ENCODE measurements around the gene PYGO2. TPM values are rescaled to one million over a fixed set of nuclear protein-coding genes. Genes with fewer than 3 reads are reported as not detected.
"Not testable (repeated sequence)": the region's sequence is repeated elsewhere in the genome, so short reads cannot be mapped to it uniquely, and the experiment has no call there.

The PYGO2 gene
- total RNA-seq, 1 experiment from 2014 or later = 35.9 TPM

GRCh38 chr1:154988058-154988954 is 26.7 kb upstream of the PYGO2 start:
- peaks cover 17% of the 10 kb centered on the region for H3K4me1 Mint-ChIP-seq (ENCODE audit: insufficient read depth, unreplicated experiment)
- TF ChIP-seq, protein P1, sequence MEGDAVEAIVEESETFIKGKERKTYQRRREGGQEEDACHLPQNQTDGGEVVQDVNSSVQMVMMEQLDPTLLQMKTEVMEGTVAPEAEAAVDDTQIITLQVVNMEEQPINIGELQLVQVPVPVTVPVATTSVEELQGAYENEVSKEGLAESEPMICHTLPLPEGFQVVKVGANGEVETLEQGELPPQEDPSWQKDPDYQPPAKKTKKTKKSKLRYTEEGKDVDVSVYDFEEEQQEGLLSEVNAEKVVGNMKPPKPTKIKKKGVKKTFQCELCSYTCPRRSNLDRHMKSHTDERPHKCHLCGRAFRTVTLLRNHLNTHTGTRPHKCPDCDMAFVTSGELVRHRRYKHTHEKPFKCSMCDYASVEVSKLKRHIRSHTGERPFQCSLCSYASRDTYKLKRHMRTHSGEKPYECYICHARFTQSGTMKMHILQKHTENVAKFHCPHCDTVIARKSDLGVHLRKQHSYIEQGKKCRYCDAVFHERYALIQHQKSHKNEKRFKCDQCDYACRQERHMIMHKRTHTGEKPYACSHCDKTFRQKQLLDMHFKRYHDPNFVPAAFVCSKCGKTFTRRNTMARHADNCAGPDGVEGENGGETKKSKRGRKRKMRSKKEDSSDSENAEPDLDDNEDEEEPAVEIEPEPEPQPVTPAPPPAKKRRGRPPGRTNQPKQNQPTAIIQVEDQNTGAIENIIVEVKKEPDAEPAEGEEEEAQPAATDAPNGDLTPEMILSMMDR (IDR thresholded peaks at IDR 0.05; ENCODE audit: unreplicated experiment) = no peak
- CTCF ChIA-PET = interaction anchor here (0.6 to 7.3 kb wide), 10 partner anchors 9 to 183 kb away, joined by 3 to 118 read pairs (median 4); partner anchors contain the start of genes LENEP and SHC1
- no peak overlapping the region for H3K4me3 Mint-ChIP-seq (ENCODE audit: unreplicated experiment)
- H3K9me3 Mint-ChIP-seq (ENCODE audit: unreplicated experiment) = no peaks in the 10 kb centered on the region
- H3K27me3 Mint-ChIP-seq (ENCODE audit: insufficient read depth, unreplicated experiment) = no peaks in the 10 kb centered on the region
- POLR2A ChIA-PET = interaction anchor here (0.6 to 41.1 kb wide), 5 partner anchors 1 to 94 kb away, joined by 3 to 1917 read pairs (median 4); partner anchors contain the start of genes CKS1B, FLAD1, LENEP and PBXIP1
- BruUV-seq (replicated peaks) = no TSS peak
- peaks cover 67% of the 10 kb centered on the region for H3K36me3 Mint-ChIP-seq (ENCODE audit: insufficient read depth, unreplicated experiment)
- DNase-seq (ENCODE audit: unreplicated experiment) = no peak
- intact Hi-C loops (cut with micrococcal nuclease) = no loop called here
- H3K27ac Mint-ChIP-seq (ENCODE audit: low read depth, unreplicated experiment) = no peak overlapping the region

DNA sequence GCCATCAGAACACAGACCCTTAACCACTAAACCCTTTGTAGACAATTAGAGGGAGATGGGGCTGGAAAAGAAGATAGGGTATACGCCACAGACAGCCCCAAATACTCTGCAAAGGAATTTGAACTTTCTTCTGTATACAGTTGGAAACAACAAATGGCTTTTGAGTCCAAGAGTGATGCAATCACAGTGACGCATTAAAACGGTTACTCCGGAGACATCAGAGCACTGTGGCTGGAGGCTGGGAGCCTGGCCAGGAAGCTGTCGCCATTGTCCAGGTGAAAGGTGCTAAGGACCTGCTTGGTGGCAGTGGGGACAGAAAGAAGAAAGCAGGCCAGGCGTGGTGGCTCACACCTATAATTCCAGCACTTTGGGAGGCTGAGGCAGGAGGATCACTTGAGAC is 25.7 kb upstream of the PYGO2 start:
- CTCF ChIA-PET = interaction anchor here (0.7 to 7.3 kb wide), 8 partner anchors 9 to 209 kb away, joined by 3 to 118 read pairs (median 4); partner anchors contain the start of genes LENEP and SHC1
- H3K4me3 Mint-ChIP-seq (ENCODE audit: unreplicated experiment) = no peak overlapping the region
- POLR2A ChIA-PET = interaction anchor here (0.6 to 41.1 kb wide), 5 partner anchors 2 to 95 kb away, joined by 3 to 1917 read pairs (median 4); partner anchors contain the start of genes CKS1B, FLAD1, LENEP and PBXIP1
- BruUV-seq (replicated peaks) = no TSS peak
- H3K4me1 Mint-ChIP-seq (ENCODE audit: insufficient read depth, unreplicated experiment) = peaks cover 17% of the 10 kb centered on the region
- H3K36me3 Mint-ChIP-seq (ENCODE audit: insufficient read depth, unreplicated experiment) = peaks cover 67% of the 10 kb centered on the region
- H3K27ac Mint-ChIP-seq (ENCODE audit: low read depth, unreplicated experiment) = no peak overlapping the region
- intact Hi-C loops (cut with micrococcal nuclease) = no loop called here
- TF ChIP-seq, protein P1 (IDR thresholded peaks at IDR 0.05; ENCODE audit: unreplicated experiment) = no peak
- H3K27me3 Mint-ChIP-seq (ENCODE audit: insufficient read depth, unreplicated experiment) = no peaks in the 10 kb centered on the region
- peak; percentile 79 for DNase-seq (ENCODE audit: unreplicated experiment)
- no peaks in the 10 kb centered on the region for H3K9me3 Mint-ChIP-seq (ENCODE audit: unreplicated experiment)

GRCh38 chr1:154986736-154987135 is 25.2 kb upstream of the PYGO2 start:
- H3K4me3 Mint-ChIP-seq (ENCODE audit: unreplicated experiment); DNase-seq (ENCODE audit: unreplicated experiment); H3K9me3 Mint-ChIP-seq (ENCODE audit: unreplicated experiment); BruUV-seq (replicated peaks); H3K27me3 Mint-ChIP-seq (ENCODE audit: insufficient read depth, unreplicated experiment); H3K27ac Mint-ChIP-seq (ENCODE audit: low read depth, unreplicated experiment); intact Hi-C loops (cut with micrococcal nuclease): not testable (repeated sequence)
- CTCF ChIA-PET = interaction anchor here (0.7 to 7.3 kb wide), 4 partner anchors 10 to 210 kb away, joined by 3 to 118 read pairs (median 4); partner anchors contain the start of gene LENEP
- POLR2A ChIA-PET = interaction anchor here (39.6 to 41.1 kb wide), 2 partner anchors 2 to 16 kb away, joined by 1917 read pairs; partner anchors contain the start of genes CKS1B, FLAD1, LENEP and PBXIP1
- H3K4me1 Mint-ChIP-seq (ENCODE audit: insufficient read depth, unreplicated experiment) = peaks cover 17% of the 10 kb centered on the region
- H3K36me3 Mint-ChIP-seq (ENCODE audit: insufficient read depth, unreplicated experiment) = peaks cover 67% of the 10 kb centered on the region

- peak; percentile 47 for DNase-seq (ENCODE audit: unreplicated experiment)
- intact Hi-C loops (cut with micrococcal nuclease) = loop anchor here (1.0 to 2.0 kb wide), 2 partner anchors 13 to 33 kb away; partner anchors contain the start of gene SHC1
- Mint-ChIP-seq H3K27me3 (ENCODE audit: insufficient read depth, unreplicated experiment) (no peaks in the 10 kb centered on the region), H3K27ac (ENCODE audit: low read depth, unreplicated experiment) (no peak overlapping the region), H3K4me1 (ENCODE audit: insufficient read depth, unreplicated experiment) (peaks cover 8% of the 10 kb centered on the region), H3K36me3 (ENCODE audit: insufficient read depth, unreplicated experiment) (peaks cover 64% of the 10 kb centered on the region), H3K9me3 (ENCODE audit: unreplicated experiment) (no peaks in the 10 kb centered on the region), H3K4me3 (ENCODE audit: unreplicated experiment) (no peak overlapping the region)
- no TSS peak for BruUV-seq (replicated peaks)
- ChIA-PET CTCF (interaction anchor here (0.7 to 7.3 kb wide), 24 partner anchors 10 to 798 kb away, joined by 3 to 118 read pairs (median 4); partner anchors contain the start of genes LENEP, PBXIP1, PMVK and PYGO2), POLR2A (interaction anchor here (0.5 to 41.1 kb wide), 35 partner anchors 5 to 894 kb away, joined by 3 to 1917 read pairs (median 4); partner anchors contain the start of genes ADAM15, CKS1B, EFNA3 and FLAD1)
- TF ChIP-seq, protein P1 (IDR thresholded peaks at IDR 0.05; ENCODE audit: unreplicated experiment) = no peak
These were observed 22.3 kb upstream of the PYGO2 start for GRCh38 chr1:154983776-154984466.

Data from MCF 10A (cell line).